HEK293T (cell line): ENCODE results near the gene GLIPR1L2.

Experiments used
- CTCF ChIA-PET: fragments of 350-600 bp; formaldehyde crosslinking; extraction: SDS; loops from one replicate; lab custom pipeline; 2021; ENCODE audit warnings: antibody characterized with exemption, inconsistent platforms; lab: Yijun Ruan, JAX
- POLR2A ChIA-PET: fragments of 350-600 bp; formaldehyde crosslinking; extraction: SDS; loops from one replicate; lab custom pipeline; 2020; ENCODE audit warnings: antibody characterized with exemption, inconsistent platforms; lab: Yijun Ruan, JAX
- DNase-seq: peaks from one replicate; pipeline ENCODE4 v3.0.0; 2012; ENCODE audit warnings: mixed read lengths; ENCODE audit errors: extremely low spot score
- ARNT ChIP-seq: fragments of 450-650 bp; IDR thresholded peaks from 2 replicates; pipeline ENCODE4 v1.6.1; 2017; ENCODE audit warnings: mild to moderate bottlenecking
- BHLHE40 ChIP-seq: fragments of 450-650 bp; IDR thresholded peaks from 2 replicates; pipeline ENCODE4 v1.6.1; 2016; ENCODE audit warnings: mild to moderate bottlenecking, moderate library complexity, borderline replicate concordance
- CTBP1 ChIP-seq: fragments of 450-650 bp; IDR thresholded peaks from 2 replicates; pipeline ENCODE4 v1.6.1; 2016; ENCODE audit warnings: borderline replicate concordance
- ELF4 ChIP-seq: fragments of 450-650 bp; IDR thresholded peaks from 2 replicates; pipeline ENCODE4 v1.6.1; 2017; ENCODE audit warnings: antibody characterized with exemption
- FOXA1 ChIP-seq: fragments of 450-650 bp; IDR thresholded peaks from 2 replicates; pipeline ENCODE4 v1.6.1; 2016; ENCODE audit warnings: mild to moderate bottlenecking
- FOXK2 ChIP-seq: fragments of 450-650 bp; IDR thresholded peaks from 2 replicates; pipeline ENCODE4 v1.6.1; 2016; ENCODE audit warnings: mild to moderate bottlenecking
- FOXM1 ChIP-seq: fragments of 450-650 bp; IDR thresholded peaks from 2 replicates; pipeline ENCODE4 v1.6.1; 2017; ENCODE audit warnings: mild to moderate bottlenecking, borderline replicate concordance
- HDGF ChIP-seq: fragments of 450-650 bp; IDR thresholded peaks from 2 replicates; pipeline ENCODE4 v1.6.1; 2017; ENCODE audit warnings: antibody characterized with exemption, borderline replicate concordance
- L3MBTL2 ChIP-seq: fragments of 450-650 bp; conservative IDR thresholded peaks from 2 replicates; pipeline ENCODE4 v1.6.1; 2016; ENCODE audit warnings: mild to moderate bottlenecking
- LEF1 ChIP-seq: fragments of 450-650 bp; IDR thresholded peaks from 2 replicates; pipeline ENCODE4 v1.6.1; 2017; ENCODE audit warnings: mild to moderate bottlenecking, borderline replicate concordance
- NFRKB ChIP-seq: fragments of 450-650 bp; IDR thresholded peaks from 2 replicates; pipeline ENCODE4 v1.6.1; 2016; ENCODE audit warnings: mild to moderate bottlenecking, moderate library complexity
- PKNOX1 ChIP-seq: fragments of 450-650 bp; IDR thresholded peaks from 2 replicates; pipeline ENCODE4 v1.6.1; 2016
- SP1 ChIP-seq: fragments of 450-650 bp; IDR thresholded peaks from 2 replicates; pipeline ENCODE4 v1.6.1; 2017
- SUZ12 ChIP-seq: fragments of 450-650 bp; IDR thresholded peaks from 2 replicates; pipeline ENCODE4 v1.6.1; 2016; ENCODE audit warnings: mild to moderate bottlenecking
- TARDBP ChIP-seq: fragments of 450-650 bp; IDR thresholded peaks from 2 replicates; pipeline ENCODE4 v1.6.1; 2016
- ZNF384 ChIP-seq: fragments of 450-650 bp; IDR thresholded peaks from 2 replicates; pipeline ENCODE4 v1.6.1; 2016

GLIPR1L2 gene

GRCh38 chr12:75389706-75390105 is 1.2 kb upstream of the GLIPR1L2 start:
- TF ChIP-seq NFRKB, result no peak
- TF ChIP-seq SUZ12, result no peak
- TF ChIP-seq FOXA1, result no peak
- no peak for TF ChIP-seq ARNT
- TF ChIP-seq TARDBP, result no peak
- TF ChIP-seq PKNOX1, result no peak
- no peak for TF ChIP-seq FOXM1
- no peak for TF ChIP-seq CTBP1
- ChIA-PET POLR2A (no interaction called here), CTCF (no interaction called here)
- DNase-seq, result no peak

- ChIA-PET CTCF (interaction anchor here (0.9 kb wide), 1 partner anchor 62 kb away, joined by 3 read pairs; no protein-coding TSS in a partner anchor), POLR2A (interaction anchor here (0.7 to 1.6 kb wide), 7 partner anchors 17 to 929 kb away, joined by 3 to 4 read pairs (median 3); partner anchors contain the start of genes CAPS2 and GLIPR1)
- no peak for DNase-seq
- no peak for TF ChIP-seq SUZ12
- no peak for TF ChIP-seq ZNF384
- no peak for TF ChIP-seq LEF1
- no peak for TF ChIP-seq FOXK2
- no peak for TF ChIP-seq PKNOX1
Measured at GRCh38 chr12:75390156-75390898, 562 bp upstream of the GLIPR1L2 start.

- TF ChIP-seq PKNOX1 (no peak), BHLHE40 (no peak), CTBP1 (no peak), SUZ12 (no peak), ARNT (no peak), L3MBTL2 (no peak), FOXM1 (no peak), FOXK2 (no peak), TARDBP (no peak), SP1 (no peak), HDGF (no peak), FOXA1 (no peak), ZNF384 (no peak)
- CTCF ChIA-PET, result no interaction called here
- DNase-seq, result no peak
- POLR2A ChIA-PET, result no interaction called here
Measured at GRCh38 chr12:75404231-75404630, 13.3 kb downstream of the GLIPR1L2 start.

- ChIA-PET CTCF (no interaction called here), POLR2A (interaction anchor here (1.3 kb wide), 1 partner anchor 17 kb away, joined by 4 read pairs; the partner anchor contains the start of gene GLIPR1L2)
- TF ChIP-seq FOXK2 (no peak), FOXM1 (no peak)
- no peak for DNase-seq
Measured at GRCh38 chr12:75407683-75408082, 16.8 kb downstream of the GLIPR1L2 start.

- no peak for DNase-seq
- POLR2A ChIA-PET, result no interaction called here
- CTCF ChIA-PET, result no interaction called here
- TF ChIP-seq ARNT (no peak), ZNF384 (no peak), SP1 (no peak), FOXA1 (no peak), FOXM1 (no peak), BHLHE40 (no peak), NFRKB (no peak)
Measured at GRCh38 chr12:75409830-75410229, 18.9 kb downstream of the GLIPR1L2 start.

GRCh38 chr12:75414671-75415070 is 23.8 kb downstream of the GLIPR1L2 start:
- CTCF ChIA-PET, result no interaction called here
- no peak for DNase-seq
- POLR2A ChIA-PET, result no interaction called here
- TF ChIP-seq FOXA1 (no peak), FOXK2 (no peak), BHLHE40 (no peak), HDGF (no peak), SP1 (no peak), LEF1 (no peak), SUZ12 (no peak), L3MBTL2 (no peak), FOXM1 (no peak), NFRKB (no peak), ZNF384 (no peak), ELF4 (no peak), CTBP1 (no peak), TARDBP (no peak), ARNT (no peak)

- ChIA-PET CTCF (no interaction called here), POLR2A (no interaction called here)
- DNase-seq, result no peak
- TF ChIP-seq HDGF (no peak), NFRKB (no peak), SUZ12 (no peak), SP1 (no peak), ZNF384 (no peak)
Measured at GRCh38 chr12:75419841-75420240, 29.0 kb downstream of the GLIPR1L2 start.
